ENCODE data around the gene CFAP20.
"Not testable (repeated sequence)": the region's sequence is repeated elsewhere in the genome, so short reads cannot be mapped to it uniquely, and the experiment has no call there.

The CFAP20 gene

DNA sequence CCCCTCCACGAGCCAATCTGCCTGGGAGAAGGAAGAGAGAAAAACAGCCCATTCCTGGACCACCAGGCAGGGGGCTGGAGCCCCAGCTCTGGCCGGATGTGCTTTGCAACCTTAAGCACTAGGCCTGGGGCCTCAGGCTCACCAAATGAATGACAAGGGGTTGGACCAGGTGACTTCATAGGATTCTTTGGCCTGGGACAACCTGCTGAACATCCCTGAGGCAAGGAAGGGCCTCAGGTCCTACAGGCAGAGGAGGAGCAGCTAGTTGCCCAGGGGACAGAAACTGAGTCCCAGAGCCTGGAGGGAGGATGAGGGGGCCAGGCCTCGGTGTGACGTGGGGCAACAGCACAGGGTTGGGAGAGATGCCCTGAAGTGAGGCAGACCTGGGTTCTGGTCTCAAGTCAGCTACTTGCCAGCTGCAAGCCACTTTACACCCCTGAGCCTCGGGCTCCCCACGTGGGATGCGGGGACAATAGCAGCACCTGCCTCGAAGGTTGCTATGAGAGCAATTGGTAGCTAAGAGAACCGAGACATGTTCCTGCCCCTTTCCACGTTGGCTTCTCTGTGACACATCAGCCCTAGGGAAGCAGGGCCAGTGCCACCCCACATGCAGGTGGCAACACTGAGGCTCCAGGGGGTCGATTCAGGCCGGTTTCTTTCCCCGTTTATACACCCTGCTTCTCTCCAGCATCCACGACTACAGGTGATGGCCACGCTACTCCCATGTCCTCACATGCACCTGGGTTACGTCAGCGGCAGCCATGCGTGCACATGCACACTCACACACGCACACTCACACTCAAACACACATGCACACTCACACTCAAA, 42.6 kb downstream of the CFAP20 start:
- H3K9me3 ChIP-seq (ENCODE audit: control insufficient read depth in 2 of 2, low read length in 2 of 2) = no peaks in the 10 kb centered on the region
- H3K4me1 ChIP-seq (ENCODE audit: control insufficient read depth in 2 of 2, insufficient read depth in 2 of 2, low read length in 2 of 2) = no peaks in the 10 kb centered on the region
- no peak overlapping the region for H3K4me3 ChIP-seq (ENCODE audit: low read length in 2 of 2)
- H3K36me3 ChIP-seq (ENCODE audit: control insufficient read depth in 2 of 2, insufficient read depth in 2 of 2, low read length in 2 of 2) = no peaks in the 10 kb centered on the region
- H3K27me3 ChIP-seq (ENCODE audit: control insufficient read depth in 2 of 2, insufficient read depth in 2 of 2, low read length in 2 of 2) = no peaks in the 10 kb centered on the region
- no peak overlapping the region for H3K9ac ChIP-seq (ENCODE audit: low read depth in 1 of 2, low read length in 2 of 2)
- H3K27ac ChIP-seq (ENCODE audit: low read depth in 2 of 2, low read length in 2 of 2) = no peak overlapping the region

DNA sequence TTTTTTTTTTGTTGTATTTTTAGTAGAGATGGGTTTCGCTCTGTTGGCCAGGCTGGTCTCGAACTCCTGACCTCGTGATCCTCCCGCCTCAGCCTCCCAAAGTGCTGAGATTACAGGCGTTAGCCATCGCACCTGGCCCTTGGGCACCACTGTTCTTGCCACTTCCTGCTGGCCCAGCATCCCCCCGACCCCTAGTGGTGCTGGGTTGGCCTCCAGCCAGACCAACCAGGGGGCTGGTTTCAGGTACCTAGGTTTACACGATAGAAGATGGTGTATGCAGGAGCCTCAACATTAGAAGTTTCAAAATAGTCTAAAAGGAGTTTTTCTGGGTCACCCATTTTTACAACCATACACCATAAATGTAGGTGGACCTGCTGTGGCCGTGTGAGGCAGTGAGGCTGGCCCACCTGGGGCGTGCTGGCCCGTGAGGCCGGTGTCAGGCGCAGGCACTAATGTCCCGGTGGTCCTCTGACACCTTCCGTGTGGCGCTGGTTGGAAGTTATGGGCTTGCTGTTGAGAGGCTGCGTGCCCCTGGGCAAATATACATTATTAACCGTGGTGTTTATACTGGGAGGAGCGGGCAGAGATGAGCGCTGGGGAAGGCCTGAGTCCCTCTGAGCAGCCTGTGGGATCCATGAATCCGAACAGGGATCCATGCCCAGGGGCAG, 43.5 kb downstream of the CFAP20 start:
- H3K4me3 ChIP-seq (ENCODE audit: low read length in 2 of 2) = no peak overlapping the region
- no peaks in the 10 kb centered on the region for H3K36me3 ChIP-seq (ENCODE audit: control insufficient read depth in 2 of 2, insufficient read depth in 2 of 2, low read length in 2 of 2)
- no peaks in the 10 kb centered on the region for H3K9me3 ChIP-seq (ENCODE audit: control insufficient read depth in 2 of 2, low read length in 2 of 2)
- H3K27me3 ChIP-seq (ENCODE audit: control insufficient read depth in 2 of 2, insufficient read depth in 2 of 2, low read length in 2 of 2) = no peaks in the 10 kb centered on the region
- H3K9ac ChIP-seq (ENCODE audit: low read depth in 1 of 2, low read length in 2 of 2) = no peak overlapping the region
- H3K4me1 ChIP-seq (ENCODE audit: control insufficient read depth in 2 of 2, insufficient read depth in 2 of 2, low read length in 2 of 2) = no peaks in the 10 kb centered on the region
- no peak overlapping the region for H3K27ac ChIP-seq (ENCODE audit: low read depth in 2 of 2, low read length in 2 of 2)

DNA sequence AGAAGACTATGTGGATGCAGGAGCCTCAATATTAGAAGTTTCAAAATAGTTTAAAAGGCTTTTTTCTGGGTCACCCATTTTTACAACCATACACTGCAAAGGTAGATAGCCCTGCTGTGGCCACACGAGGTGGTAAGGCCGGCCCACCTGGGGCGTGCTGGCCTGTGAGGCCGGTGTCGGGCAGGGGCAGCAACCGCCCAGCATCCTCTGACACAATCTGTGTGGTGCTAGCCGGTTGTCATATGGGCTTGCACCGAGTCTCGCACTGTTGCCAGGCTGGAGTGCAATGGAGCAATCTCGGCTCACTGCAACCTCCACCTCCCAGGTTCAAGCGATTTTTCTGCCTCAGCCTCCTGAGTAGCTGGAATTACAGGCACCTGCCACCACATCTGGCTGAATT, 44.0 kb downstream of the CFAP20 start:
- no peak overlapping the region for H3K9ac ChIP-seq (ENCODE audit: low read depth in 1 of 2, low read length in 2 of 2)
- no peak overlapping the region for H3K4me3 ChIP-seq (ENCODE audit: low read length in 2 of 2)
- H3K4me1 ChIP-seq (ENCODE audit: control insufficient read depth in 2 of 2, insufficient read depth in 2 of 2, low read length in 2 of 2) = no peaks in the 10 kb centered on the region
- no peaks in the 10 kb centered on the region for H3K27me3 ChIP-seq (ENCODE audit: control insufficient read depth in 2 of 2, insufficient read depth in 2 of 2, low read length in 2 of 2)
- no peaks in the 10 kb centered on the region for H3K36me3 ChIP-seq (ENCODE audit: control insufficient read depth in 2 of 2, insufficient read depth in 2 of 2, low read length in 2 of 2)
- no peak overlapping the region for H3K27ac ChIP-seq (ENCODE audit: low read depth in 2 of 2, low read length in 2 of 2)
- H3K9me3 ChIP-seq (ENCODE audit: control insufficient read depth in 2 of 2, low read length in 2 of 2) = no peaks in the 10 kb centered on the region

DNA sequence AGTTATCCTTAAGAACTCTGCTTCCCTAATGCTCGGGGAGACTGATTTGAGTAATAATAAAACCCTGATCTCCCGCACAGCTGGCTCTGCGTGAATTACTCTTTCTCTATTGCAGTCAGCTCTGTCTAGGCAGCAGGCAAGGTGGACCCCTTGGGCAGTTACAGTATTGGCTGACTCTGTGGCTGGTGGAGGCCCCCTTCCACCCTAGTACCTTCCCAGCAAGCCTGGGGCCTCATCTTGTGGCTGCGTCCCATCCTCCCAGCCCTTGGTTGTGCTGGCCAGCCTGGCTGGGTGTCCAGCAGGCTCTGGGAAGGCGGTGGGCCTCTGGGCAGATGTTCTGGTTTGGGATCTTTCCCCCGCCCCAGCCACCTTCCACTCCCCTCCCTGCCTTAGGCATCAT, 44.5 kb downstream of the CFAP20 start:
- no peaks in the 10 kb centered on the region for H3K9me3 ChIP-seq (ENCODE audit: control insufficient read depth in 2 of 2, low read length in 2 of 2)
- H3K4me3 ChIP-seq (ENCODE audit: low read length in 2 of 2) = no peak overlapping the region
- H3K27ac ChIP-seq (ENCODE audit: low read depth in 2 of 2, low read length in 2 of 2) = no peak overlapping the region
- no peaks in the 10 kb centered on the region for H3K4me1 ChIP-seq (ENCODE audit: control insufficient read depth in 2 of 2, insufficient read depth in 2 of 2, low read length in 2 of 2)
- no peaks in the 10 kb centered on the region for H3K27me3 ChIP-seq (ENCODE audit: control insufficient read depth in 2 of 2, insufficient read depth in 2 of 2, low read length in 2 of 2)
- H3K9ac ChIP-seq (ENCODE audit: low read depth in 1 of 2, low read length in 2 of 2) = no peak overlapping the region
- H3K36me3 ChIP-seq (ENCODE audit: control insufficient read depth in 2 of 2, insufficient read depth in 2 of 2, low read length in 2 of 2) = no peaks in the 10 kb centered on the region

DNA sequence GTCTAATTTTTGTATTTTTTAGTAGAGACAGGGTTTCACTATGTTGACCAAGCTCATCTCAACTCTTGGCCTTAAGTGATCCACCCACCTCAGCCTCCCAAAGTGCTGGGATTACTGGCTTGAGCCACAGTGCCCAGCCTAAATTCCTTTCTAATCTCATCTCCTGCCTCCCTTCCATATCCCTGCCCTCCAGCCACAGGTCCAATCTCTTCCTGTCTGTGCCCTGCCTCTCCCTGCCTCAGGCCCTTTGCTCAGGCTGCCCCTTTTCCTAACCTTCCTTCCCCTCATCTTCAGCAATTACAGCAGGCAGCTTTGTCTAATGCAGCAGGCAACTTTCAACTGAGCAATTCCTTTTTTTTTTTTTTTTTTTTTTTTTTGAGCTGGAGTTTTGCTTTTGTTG, 46.8 kb downstream of the CFAP20 start:
- H3K9me3 ChIP-seq (ENCODE audit: control insufficient read depth in 2 of 2, low read length in 2 of 2) = no peaks in the 10 kb centered on the region
- H3K27me3 ChIP-seq (ENCODE audit: control insufficient read depth in 2 of 2, insufficient read depth in 2 of 2, low read length in 2 of 2) = no peaks in the 10 kb centered on the region
- H3K27ac ChIP-seq (ENCODE audit: low read depth in 2 of 2, low read length in 2 of 2) = no peak overlapping the region
- no peaks in the 10 kb centered on the region for H3K36me3 ChIP-seq (ENCODE audit: control insufficient read depth in 2 of 2, insufficient read depth in 2 of 2, low read length in 2 of 2)
- H3K9ac ChIP-seq (ENCODE audit: low read depth in 1 of 2, low read length in 2 of 2) = no peak overlapping the region
- no peaks in the 10 kb centered on the region for H3K4me1 ChIP-seq (ENCODE audit: control insufficient read depth in 2 of 2, insufficient read depth in 2 of 2, low read length in 2 of 2)
- no peak overlapping the region for H3K4me3 ChIP-seq (ENCODE audit: low read length in 2 of 2)

DNA sequence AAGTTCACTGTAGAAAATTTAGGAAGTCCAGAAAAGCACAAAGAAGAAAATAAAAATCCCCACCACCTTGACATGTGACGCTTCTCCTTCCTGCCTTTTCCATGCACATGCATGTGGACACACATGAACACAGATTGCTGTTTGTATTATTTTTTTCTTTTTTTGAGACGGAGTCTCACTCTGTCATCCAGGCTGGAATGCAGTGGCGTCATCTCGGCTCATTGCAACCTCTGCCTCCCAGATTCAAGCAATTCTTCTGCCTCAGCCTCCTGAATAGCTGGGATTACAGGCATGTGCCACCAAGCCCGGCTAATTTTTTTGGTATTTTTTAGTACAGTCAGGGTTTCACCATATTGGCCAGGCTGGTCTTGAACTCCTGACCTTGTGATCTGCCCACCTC, 48.5 kb downstream of the CFAP20 start:
- not testable (repeated sequence) for H3K36me3 ChIP-seq (ENCODE audit: control insufficient read depth in 2 of 2, insufficient read depth in 2 of 2, low read length in 2 of 2); H3K4me1 ChIP-seq (ENCODE audit: control insufficient read depth in 2 of 2, insufficient read depth in 2 of 2, low read length in 2 of 2); H3K27me3 ChIP-seq (ENCODE audit: control insufficient read depth in 2 of 2, insufficient read depth in 2 of 2, low read length in 2 of 2); H3K9ac ChIP-seq (ENCODE audit: low read depth in 1 of 2, low read length in 2 of 2); H3K9me3 ChIP-seq (ENCODE audit: control insufficient read depth in 2 of 2, low read length in 2 of 2); H3K27ac ChIP-seq (ENCODE audit: low read depth in 2 of 2, low read length in 2 of 2); H3K4me3 ChIP-seq (ENCODE audit: low read length in 2 of 2)

DNA sequence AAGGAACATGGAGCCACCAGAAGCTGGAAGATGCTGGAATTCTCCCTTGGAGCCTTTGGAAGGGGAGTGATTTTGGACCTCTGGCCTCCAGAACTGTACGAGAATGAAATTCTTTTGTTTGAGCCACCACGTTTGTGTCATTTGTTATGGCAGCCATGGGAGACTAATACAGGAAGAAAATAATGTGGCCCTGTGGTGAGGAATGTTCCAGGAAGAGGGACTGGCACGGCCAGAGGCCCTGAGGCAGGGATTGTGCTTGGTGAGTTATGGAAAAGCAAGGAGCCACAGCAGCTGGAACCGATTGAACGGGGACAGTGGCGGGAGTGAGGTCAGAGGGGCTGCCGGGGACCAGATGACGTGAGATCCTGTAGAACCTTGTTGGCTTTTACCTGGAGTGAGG, 51.4 kb downstream of the CFAP20 start:
- Histone ChIP-seq H3K36me3 (ENCODE audit: control insufficient read depth in 2 of 2, insufficient read depth in 2 of 2, low read length in 2 of 2) (no peaks in the 10 kb centered on the region), H3K27ac (ENCODE audit: low read depth in 2 of 2, low read length in 2 of 2) (no peak overlapping the region), H3K4me1 (ENCODE audit: control insufficient read depth in 2 of 2, insufficient read depth in 2 of 2, low read length in 2 of 2) (no peaks in the 10 kb centered on the region), H3K9me3 (ENCODE audit: control insufficient read depth in 2 of 2, low read length in 2 of 2) (peaks cover 0 to 4% of the 10 kb centered on the region in 2 donors), H3K27me3 (ENCODE audit: control insufficient read depth in 2 of 2, insufficient read depth in 2 of 2, low read length in 2 of 2) (no peaks in the 10 kb centered on the region), H3K9ac (ENCODE audit: low read depth in 1 of 2, low read length in 2 of 2) (no peak overlapping the region), H3K4me3 (ENCODE audit: low read length in 2 of 2) (no peak overlapping the region)

DNA sequence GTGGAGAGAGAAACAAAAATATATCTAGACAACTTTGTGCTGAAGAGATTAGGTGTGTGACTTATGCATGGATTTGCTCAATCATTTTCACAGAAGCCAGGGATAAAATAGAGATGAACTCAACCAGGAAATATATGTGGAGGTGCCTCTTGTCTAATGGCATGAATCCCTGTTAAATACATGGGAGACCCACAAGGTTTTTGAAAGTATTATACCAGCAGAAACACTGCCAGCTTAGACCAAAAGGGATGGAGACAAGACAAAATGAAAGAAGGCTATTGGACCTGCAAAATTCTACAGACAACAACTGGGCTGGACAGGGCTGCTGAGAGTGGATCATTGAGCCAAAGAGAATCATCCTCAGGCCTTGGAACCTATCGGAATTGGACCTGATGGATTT, 52.7 kb downstream of the CFAP20 start:
- no peaks in the 10 kb centered on the region for H3K36me3 ChIP-seq (ENCODE audit: control insufficient read depth in 2 of 2, insufficient read depth in 2 of 2, low read length in 2 of 2)
- H3K27me3 ChIP-seq (ENCODE audit: control insufficient read depth in 2 of 2, insufficient read depth in 2 of 2, low read length in 2 of 2) = no peaks in the 10 kb centered on the region
- H3K4me3 ChIP-seq (ENCODE audit: low read length in 2 of 2) = no peak overlapping the region
- no peaks in the 10 kb centered on the region for H3K4me1 ChIP-seq (ENCODE audit: control insufficient read depth in 2 of 2, insufficient read depth in 2 of 2, low read length in 2 of 2)
- H3K9ac ChIP-seq (ENCODE audit: low read depth in 1 of 2, low read length in 2 of 2) = no peak overlapping the region
- peaks cover 0 to 4% of the 10 kb centered on the region in 2 donors for H3K9me3 ChIP-seq (ENCODE audit: control insufficient read depth in 2 of 2, low read length in 2 of 2)
- H3K27ac ChIP-seq (ENCODE audit: low read depth in 2 of 2, low read length in 2 of 2) = no peak overlapping the region

DNA sequence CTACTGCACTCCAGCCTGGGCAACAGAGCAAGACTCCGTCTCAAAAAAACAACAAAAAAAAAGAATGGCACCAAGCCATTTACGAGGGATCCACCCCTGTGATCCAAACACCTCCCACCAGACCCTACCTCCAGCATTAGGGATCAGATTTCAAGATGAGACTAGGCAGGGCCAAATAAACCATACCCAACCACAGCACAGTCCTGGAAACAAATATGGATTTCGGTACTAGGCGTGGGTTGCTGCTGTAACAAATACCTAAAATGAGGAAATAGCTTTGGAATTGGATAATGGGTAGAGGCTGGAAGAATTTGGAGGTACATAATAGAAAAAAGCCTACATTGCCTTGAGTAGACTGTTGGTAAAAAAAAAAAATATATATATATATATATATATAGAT, 54.5 kb downstream of the CFAP20 start:
- H3K4me1 ChIP-seq (ENCODE audit: control insufficient read depth in 2 of 2, insufficient read depth in 2 of 2, low read length in 2 of 2) = no peaks in the 10 kb centered on the region
- no peaks in the 10 kb centered on the region for H3K36me3 ChIP-seq (ENCODE audit: control insufficient read depth in 2 of 2, insufficient read depth in 2 of 2, low read length in 2 of 2)
- no peak overlapping the region for H3K27ac ChIP-seq (ENCODE audit: low read depth in 2 of 2, low read length in 2 of 2)
- H3K9ac ChIP-seq (ENCODE audit: low read depth in 1 of 2, low read length in 2 of 2) = no peak overlapping the region
- H3K9me3 ChIP-seq (ENCODE audit: control insufficient read depth in 2 of 2, low read length in 2 of 2) = peaks cover 0 to 4% of the 10 kb centered on the region in 2 donors
- no peaks in the 10 kb centered on the region for H3K27me3 ChIP-seq (ENCODE audit: control insufficient read depth in 2 of 2, insufficient read depth in 2 of 2, low read length in 2 of 2)
- no peak overlapping the region for H3K4me3 ChIP-seq (ENCODE audit: low read length in 2 of 2)

DNA sequence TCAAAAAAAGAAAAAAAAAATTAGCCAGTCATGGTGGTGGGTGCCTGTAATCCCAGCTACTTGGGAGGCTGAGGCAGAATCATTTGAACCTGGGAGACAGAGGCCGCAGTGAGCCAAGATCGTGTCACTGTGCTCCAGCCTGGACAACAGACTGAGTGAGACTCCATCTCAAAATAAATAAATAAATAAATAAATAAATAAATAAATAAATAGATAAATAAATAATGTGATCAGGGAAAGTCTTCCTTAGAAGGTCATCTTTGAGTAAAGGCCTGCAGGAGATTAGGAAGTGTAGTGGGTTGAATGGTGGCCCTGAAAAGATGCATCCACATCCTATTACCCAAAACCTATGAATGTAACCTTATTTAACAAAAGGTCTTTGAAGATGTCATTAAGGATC, 56.1 kb downstream of the CFAP20 start:
- not testable (repeated sequence) for H3K36me3 ChIP-seq (ENCODE audit: control insufficient read depth in 2 of 2, insufficient read depth in 2 of 2, low read length in 2 of 2); H3K9me3 ChIP-seq (ENCODE audit: control insufficient read depth in 2 of 2, low read length in 2 of 2); H3K27ac ChIP-seq (ENCODE audit: low read depth in 2 of 2, low read length in 2 of 2); H3K4me1 ChIP-seq (ENCODE audit: control insufficient read depth in 2 of 2, insufficient read depth in 2 of 2, low read length in 2 of 2); H3K27me3 ChIP-seq (ENCODE audit: control insufficient read depth in 2 of 2, insufficient read depth in 2 of 2, low read length in 2 of 2); H3K4me3 ChIP-seq (ENCODE audit: low read length in 2 of 2); H3K9ac ChIP-seq (ENCODE audit: low read depth in 1 of 2, low read length in 2 of 2)
